Dermis microvascular lymphatic vessel endothelial cell (primary cell): ENCODE measurements around the gene SMCO1. TPM values are rescaled to one million over a fixed set of nuclear protein-coding genes. Genes with fewer than 3 reads are reported as not detected.
"Not testable (repeated sequence)": the region's sequence is repeated elsewhere in the genome, so short reads cannot be mapped to it uniquely, and the experiment has no call there.

ENCODE experiments used
- DNase-seq, 2 donors: peaks; one replicate each; pipeline versions ENCODE4 v3.0.0 to v3.0.0-alpha.2; 2010; ENCODE audit warnings: low read depth in 2 of 2
- total RNA-seq: library from RNA; depleted of rRNA; stranded (reverse); fragments of >200 nt; gene quantifications from 2 replicates; pipeline ENCODE4 v1.2.1, GENCODE V29; 2014

SMCO1 gene
- total RNA-seq, 1 donor from 2014 or later = not detected

DNA sequence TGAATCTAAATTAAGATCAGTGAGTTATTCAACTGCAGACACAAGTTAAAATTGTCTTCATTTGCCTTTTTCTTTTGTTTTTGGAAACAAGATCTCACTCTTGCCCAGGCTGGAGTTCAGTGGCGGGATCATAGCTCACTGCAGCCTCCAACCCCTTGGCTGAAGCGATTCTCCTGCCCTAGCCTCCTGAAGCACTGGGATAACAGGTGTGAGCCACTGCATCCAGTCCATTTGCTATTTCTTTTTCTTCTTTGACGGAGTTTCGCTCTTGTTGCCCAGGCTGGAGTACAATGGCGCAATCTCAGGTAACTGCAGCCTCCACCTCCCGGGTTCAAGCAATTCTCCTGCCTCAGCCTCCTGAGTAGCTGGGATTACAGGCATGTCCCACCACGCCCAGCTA lies 21.9 kb downstream of the SMCO1 start:
- no peak for DNase-seq

DNA sequence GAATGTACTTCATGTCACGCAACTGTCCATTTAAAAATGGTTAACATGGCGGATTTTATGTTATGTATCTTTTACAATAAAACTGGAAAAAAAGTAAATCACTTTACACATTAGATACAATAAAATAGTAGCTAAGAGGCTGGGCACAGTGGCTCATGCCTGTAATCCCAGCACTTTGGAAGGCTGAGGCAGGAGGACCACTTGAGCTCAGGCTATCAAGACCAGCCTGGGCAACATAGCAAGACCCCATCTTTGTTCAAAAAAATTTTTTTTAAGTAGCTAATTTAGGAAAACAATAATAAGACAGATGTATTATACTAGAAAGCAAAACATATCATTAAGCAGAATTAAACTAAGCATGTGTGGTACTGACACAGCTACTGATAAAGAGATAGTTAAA lies 23.1 kb downstream of the SMCO1 start:
- DNase-seq = no peak

DNA sequence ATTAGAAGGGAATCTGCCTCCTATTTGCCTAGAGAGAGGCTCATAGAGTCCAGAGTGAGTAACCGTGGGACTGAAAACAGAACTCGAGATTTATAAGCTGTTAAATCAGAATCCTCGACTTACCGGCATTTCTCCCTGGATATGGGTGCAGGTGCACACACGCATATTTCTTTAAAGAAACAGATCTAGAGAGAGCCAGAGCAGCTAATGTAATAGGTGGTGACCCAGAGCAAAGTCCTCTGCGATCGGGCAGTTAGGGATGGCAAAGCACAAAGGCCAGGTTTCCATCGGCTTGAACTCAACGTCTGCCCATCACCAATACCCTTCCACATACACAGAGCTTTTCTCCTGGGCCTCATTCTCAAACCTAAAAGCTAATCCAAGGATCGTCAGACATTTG lies 25.4 kb downstream of the SMCO1 start:
- DNase-seq = no peak

DNA sequence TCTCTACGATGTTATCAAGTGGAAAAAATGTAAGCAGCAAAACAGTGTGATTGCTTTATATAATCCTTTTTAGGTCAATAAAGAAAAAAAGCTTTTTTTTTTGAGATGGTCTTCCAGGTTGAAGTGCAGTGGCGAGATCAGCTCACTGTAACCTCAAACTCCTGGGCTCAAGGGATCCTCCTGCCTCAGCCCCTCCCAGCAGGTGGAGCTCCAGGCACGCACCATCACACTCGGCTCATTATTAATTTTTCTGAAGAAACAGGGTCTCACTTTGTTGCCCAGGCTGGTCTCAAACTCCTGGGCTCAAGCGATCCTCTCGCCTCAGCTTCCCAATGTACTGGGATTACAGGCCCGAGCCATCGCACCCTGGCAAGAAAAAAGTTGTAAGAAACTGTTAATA lies 28.9 kb downstream of the SMCO1 start:
- DNase-seq = peak in 1 of 2 donors; percentile 32

DNA sequence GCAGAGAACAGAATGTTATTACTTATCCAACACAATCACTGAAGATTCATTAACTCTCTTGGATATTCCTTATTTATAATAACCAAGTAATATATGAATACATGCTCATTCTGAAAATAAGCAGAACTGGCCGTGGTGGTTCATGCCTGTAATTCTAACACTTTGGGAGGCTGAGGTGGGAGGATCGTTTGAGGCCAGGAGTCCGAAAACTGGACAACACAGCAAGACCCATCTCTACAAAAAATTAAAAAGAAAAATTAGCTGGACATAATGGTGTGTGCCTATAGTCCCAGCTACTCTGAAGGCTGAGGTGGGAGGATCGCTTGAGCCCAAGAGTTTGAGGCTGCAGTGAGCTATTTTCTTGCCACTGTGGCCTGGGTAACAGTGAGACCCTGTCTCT lies 37.5 kb downstream of the SMCO1 start:
- no peak for DNase-seq

DNA sequence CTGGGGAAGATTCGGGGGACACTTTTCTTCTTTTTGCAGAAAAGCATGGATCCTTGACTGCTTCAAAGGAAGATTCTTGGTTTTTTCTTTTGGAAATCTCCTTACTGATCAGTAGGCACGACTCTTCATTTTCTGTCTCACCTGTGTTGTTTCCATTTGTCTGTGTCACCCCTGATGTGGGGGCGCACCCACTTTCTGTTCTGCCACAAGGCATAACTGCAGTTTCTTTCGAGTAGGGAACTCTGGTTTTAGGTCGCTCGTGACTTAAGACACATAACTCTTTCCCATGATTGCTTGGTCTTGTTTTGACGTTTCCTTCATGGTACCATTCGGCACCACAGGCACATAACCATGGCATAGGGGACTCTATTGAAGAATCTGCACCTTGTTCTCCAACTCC lies 42.9 kb downstream of the SMCO1 start:
- no peak for DNase-seq

DNA sequence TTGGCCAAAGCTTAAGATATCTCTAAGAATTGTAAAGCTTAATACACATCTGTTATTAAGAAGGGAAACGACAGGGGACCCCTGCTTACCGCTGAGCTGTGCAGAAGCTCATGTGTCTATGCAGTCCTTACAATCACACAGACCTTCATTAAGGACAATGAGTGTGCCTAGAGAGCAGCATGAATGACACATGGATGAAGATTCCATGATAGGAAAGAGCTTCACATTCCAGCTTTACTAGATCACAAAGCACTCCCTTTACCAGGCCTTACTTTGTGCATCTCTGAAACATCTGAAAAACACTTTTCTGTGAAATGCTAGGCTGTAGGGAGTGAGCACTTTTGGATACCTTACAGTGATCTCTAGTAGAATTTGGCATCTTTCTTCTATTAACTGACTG lies 43.6 kb downstream of the SMCO1 start:
- no peak for DNase-seq

DNA sequence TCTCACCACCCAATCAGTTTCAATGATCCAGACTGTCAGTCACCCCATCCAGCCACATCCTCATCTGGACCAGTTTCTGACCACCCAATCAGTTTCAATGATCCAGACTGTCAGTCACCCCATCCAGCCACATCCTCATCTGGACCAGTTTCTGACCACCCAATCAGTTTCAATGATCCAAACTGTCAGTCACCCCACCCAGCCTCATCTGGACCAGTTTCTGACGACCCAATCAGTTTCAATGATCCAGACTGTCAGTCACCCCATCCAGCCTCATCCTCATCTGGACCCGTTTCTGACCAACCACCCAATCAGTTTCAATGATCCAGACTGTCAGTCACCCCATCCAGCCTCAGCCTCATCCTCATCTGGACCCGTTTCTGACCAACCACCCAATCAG lies 45.0 kb downstream of the SMCO1 start:
- DNase-seq = not testable (repeated sequence)

DNA sequence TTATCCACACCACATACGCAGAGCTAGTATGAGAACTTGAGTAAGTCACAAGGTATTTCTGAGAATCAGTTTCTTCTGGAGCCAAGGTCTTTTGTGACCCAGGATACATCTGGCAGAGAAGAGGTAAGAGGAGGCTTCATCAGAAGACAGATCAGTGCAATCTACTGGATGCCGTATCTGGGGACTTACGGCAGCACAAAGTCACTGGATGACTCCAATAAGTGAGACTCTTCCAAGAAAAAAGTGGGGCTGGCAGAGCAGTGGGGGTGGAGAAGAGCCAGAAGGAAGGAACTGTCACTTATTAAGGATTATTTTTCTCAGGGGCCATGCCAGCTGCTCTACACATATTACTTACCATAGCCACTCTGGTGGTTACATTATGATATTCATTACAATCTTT lies 51.3 kb downstream of the SMCO1 start:
- DNase-seq = no peak

DNA sequence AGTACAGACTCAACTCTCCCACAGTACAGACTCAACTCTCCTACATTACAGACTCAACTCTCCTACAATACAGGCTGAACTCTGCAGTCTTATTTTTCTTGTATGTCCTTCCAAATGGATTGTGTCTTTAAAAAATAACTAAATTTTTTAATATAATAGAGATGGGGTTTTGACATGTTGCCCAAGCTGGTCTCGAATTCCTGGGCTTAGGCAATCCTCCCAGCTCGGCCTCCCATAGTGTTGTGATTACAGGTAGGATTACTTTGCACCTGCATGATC lies 51.7 kb downstream of the SMCO1 start:
- DNase-seq = no peak

DNA sequence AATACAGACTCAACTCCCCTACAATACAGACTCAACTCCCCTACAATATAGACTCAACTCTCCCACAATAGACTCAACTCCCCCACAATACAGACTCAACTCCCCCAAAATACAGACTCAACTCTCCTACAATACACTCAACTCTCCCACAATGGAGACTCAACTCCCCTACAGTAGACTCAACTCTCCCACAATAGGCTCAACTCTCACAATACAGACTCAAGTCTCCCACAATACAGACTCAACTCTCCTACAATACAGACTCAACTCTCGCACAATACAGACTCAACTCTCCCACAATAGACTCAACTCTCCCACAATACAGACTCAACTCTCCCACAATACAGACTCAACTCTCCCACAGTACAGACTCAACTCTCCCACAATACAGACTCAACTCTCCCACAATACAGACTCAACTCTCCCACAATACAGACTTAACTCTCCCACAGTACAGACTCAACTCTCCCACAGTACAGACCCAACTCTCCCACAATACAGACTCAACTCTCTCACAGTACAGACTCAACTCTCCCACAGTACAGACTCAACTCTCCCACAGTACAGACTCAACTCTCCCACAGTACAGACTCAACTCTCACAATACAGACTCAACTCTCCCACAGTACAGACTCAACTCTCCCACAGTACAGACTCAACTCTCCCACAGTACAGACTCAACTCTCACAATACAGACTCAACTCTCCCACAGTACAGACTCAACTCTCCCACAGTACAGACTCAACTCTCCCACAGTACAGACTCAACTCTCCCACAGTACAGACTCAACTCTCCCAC lies 52.3 kb downstream of the SMCO1 start:
- not testable (repeated sequence) for DNase-seq

DNA sequence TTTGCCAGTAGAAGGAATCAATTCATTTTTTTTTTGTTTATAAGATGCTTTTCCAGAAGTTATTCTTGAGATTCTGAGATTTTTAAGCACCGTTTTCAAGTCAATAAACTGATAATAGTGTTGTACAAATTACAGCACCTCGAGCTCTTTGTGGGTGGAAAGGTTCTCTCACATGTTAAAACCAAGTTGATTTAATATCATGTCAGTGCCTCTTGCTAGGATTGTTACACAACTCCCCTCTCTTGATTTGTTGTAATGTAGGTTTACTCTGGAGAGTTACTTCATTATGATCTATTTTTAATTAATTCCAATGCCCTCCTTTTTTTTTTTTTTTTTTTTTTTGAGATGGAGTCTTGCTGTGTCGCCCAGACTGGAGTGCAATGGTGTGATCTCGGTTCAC lies 57.1 kb downstream of the SMCO1 start:
- no peak for DNase-seq

DNA sequence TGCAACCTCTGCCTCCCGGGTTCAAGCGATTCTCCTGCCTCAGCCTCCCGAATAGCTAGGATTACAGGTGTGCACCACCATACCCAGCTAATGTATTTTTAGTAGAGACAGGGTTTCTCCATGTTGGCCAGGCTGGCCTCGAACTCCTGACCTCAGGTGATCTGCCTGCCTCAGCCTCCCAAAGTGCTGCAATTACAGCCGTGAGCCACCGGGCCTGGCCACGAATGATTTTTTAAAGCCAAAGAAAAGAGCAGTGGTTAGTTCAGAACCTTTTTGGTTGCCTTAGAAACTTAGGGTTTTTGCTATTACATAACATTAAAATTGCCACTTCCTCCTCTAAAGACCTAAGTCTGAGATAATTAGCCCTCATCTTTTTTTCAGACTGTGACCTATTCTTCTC lies 57.7 kb downstream of the SMCO1 start:
- DNase-seq = not testable (repeated sequence)

Other genes with a start within 250 kb of the SMCO1 start
- 48.7 and 48.8 TPM in 2 replicates for gene PCYT1A, start 227.6 kb downstream of the SMCO1 start, total RNA-seq
- 6.1 and 6.2 TPM in 2 replicates for gene DYNLT2B, start 197.1 kb downstream of the SMCO1 start, total RNA-seq
- 0.39 and 0.51 TPM in 2 replicates for gene TM4SF19, start 177.0 kb downstream of the SMCO1 start, total RNA-seq
- 17.1 and 18.2 TPM in 2 replicates for gene UBXN7, start 82.9 kb downstream of the SMCO1 start, total RNA-seq
- 19.5 and 21.2 TPM in 2 replicates for gene RNF168, start 11.6 kb downstream of the SMCO1 start, total RNA-seq
- 6.3 and 6.8 TPM in 2 replicates for gene WDR53, start 53.2 kb upstream of the SMCO1 start, total RNA-seq
- 12.6 and 14.3 TPM in 2 replicates for gene FBXO45, start 53.3 kb upstream of the SMCO1 start, total RNA-seq
- 6.3 and 13.3 TPM in 2 replicates for gene NRROS, start 124.3 kb upstream of the SMCO1 start, total RNA-seq
- 5.6 and 6.6 TPM in 2 replicates for gene CEP19, start 196.9 kb upstream of the SMCO1 start, total RNA-seq
- 29.4 and 31.0 TPM in 2 replicates for gene PIGX, start 197.0 kb upstream of the SMCO1 start, total RNA-seq
- 50.3 and 118 TPM in 2 replicates for gene PAK2, start 224.5 kb upstream of the SMCO1 start, total RNA-seq